Measurements from ENCODE around the gene TTC12. TPM values are rescaled to one million over a fixed set of nuclear protein-coding genes. Genes with fewer than 3 reads are reported as not detected.

Gene TTC12
- polyA plus RNA-seq, 1 donor from 2014 or later, result 4.2 TPM

DNA sequence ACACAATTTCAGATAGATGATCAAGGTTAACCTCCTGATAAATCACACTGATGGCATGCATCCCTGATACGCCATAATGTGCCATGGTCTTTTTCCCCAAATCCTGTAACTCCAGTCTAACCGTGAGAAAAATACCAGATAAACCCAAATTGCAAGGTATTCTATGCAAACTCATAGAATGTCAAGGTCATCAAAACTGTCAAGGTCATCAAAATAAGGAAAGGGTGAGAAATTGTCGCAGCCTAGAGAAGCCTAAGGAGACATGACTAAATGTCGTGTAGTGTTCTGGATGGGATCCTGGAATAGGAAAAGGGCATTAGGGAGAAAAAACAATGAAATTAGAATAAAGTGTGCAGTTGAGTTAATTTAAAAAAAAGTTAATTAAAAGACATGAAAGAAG is 4.7 kb downstream of the TTC12 start:
- Histone ChIP-seq H3K27ac (ENCODE audit: low read length) (no peak overlapping the region), H3K9me3 (ENCODE audit: low read length) (no peaks in the 10 kb centered on the region)

DNA sequence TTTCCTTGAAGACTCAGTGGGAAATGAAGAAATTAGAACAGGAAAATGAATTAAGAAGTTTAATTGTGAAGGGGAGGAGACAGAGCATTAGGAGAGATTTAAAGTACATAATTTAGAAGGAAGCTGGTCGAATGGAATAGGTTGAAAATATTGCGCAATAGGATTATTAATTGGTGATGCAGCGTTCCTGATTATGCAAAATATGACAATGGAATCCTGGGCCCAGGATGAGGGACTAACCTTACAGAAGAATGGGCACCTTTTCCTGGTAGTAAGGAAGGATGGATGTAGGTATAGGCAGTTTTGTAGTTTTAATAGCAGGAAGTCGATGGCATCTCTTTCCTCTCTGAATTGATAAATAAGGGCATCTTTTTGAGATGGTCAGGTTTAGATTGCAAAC is 7.8 kb downstream of the TTC12 start:
- TF ChIP-seq MXI1 (conservative IDR thresholded peaks at IDR 0.05; ENCODE audit: poor library complexity, severe bottlenecking) (no peak), EP300 (conservative IDR thresholded peaks at IDR 0.05; ENCODE audit: poor library complexity, severe bottlenecking) (no peak), EZH2 (IDR thresholded peaks at IDR 0.05; ENCODE audit: borderline replicate concordance, insufficient read depth, low read length, poor library complexity, severe bottlenecking) (no peak), SMC3 (conservative IDR thresholded peaks at IDR 0.05; ENCODE audit: poor library complexity) (no peak), TAF1 (IDR thresholded peaks at IDR 0.05; ENCODE audit: low read depth) (no peak), POLR2AphosphoS5 (IDR thresholded peaks at IDR 0.05) (no peak), RAD21 (conservative IDR thresholded peaks at IDR 0.05) (no peak)
- TF ChIP-seq, protein P1, sequence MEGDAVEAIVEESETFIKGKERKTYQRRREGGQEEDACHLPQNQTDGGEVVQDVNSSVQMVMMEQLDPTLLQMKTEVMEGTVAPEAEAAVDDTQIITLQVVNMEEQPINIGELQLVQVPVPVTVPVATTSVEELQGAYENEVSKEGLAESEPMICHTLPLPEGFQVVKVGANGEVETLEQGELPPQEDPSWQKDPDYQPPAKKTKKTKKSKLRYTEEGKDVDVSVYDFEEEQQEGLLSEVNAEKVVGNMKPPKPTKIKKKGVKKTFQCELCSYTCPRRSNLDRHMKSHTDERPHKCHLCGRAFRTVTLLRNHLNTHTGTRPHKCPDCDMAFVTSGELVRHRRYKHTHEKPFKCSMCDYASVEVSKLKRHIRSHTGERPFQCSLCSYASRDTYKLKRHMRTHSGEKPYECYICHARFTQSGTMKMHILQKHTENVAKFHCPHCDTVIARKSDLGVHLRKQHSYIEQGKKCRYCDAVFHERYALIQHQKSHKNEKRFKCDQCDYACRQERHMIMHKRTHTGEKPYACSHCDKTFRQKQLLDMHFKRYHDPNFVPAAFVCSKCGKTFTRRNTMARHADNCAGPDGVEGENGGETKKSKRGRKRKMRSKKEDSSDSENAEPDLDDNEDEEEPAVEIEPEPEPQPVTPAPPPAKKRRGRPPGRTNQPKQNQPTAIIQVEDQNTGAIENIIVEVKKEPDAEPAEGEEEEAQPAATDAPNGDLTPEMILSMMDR (IDR thresholded peaks at IDR 0.05; ENCODE audit: poor library complexity, severe bottlenecking), result no peak
- TF ChIP-seq, protein P2, sequence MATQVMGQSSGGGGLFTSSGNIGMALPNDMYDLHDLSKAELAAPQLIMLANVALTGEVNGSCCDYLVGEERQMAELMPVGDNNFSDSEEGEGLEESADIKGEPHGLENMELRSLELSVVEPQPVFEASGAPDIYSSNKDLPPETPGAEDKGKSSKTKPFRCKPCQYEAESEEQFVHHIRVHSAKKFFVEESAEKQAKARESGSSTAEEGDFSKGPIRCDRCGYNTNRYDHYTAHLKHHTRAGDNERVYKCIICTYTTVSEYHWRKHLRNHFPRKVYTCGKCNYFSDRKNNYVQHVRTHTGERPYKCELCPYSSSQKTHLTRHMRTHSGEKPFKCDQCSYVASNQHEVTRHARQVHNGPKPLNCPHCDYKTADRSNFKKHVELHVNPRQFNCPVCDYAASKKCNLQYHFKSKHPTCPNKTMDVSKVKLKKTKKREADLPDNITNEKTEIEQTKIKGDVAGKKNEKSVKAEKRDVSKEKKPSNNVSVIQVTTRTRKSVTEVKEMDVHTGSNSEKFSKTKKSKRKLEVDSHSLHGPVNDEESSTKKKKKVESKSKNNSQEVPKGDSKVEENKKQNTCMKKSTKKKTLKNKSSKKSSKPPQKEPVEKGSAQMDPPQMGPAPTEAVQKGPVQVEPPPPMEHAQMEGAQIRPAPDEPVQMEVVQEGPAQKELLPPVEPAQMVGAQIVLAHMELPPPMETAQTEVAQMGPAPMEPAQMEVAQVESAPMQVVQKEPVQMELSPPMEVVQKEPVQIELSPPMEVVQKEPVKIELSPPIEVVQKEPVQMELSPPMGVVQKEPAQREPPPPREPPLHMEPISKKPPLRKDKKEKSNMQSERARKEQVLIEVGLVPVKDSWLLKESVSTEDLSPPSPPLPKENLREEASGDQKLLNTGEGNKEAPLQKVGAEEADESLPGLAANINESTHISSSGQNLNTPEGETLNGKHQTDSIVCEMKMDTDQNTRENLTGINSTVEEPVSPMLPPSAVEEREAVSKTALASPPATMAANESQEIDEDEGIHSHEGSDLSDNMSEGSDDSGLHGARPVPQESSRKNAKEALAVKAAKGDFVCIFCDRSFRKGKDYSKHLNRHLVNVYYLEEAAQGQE (IDR thresholded peaks at IDR 0.05; ENCODE audit: borderline replicate concordance), result no peak

More for the DNA sequence above, 4.7 kb downstream of the TTC12 start:
- H3K36me3 ChIP-seq (ENCODE audit: insufficient read depth, low read length), result no peaks in the 10 kb centered on the region
- H3K4me3 ChIP-seq (ENCODE audit: low read length), result no peak overlapping the region
- TF ChIP-seq, protein P2 (IDR thresholded peaks at IDR 0.05; ENCODE audit: borderline replicate concordance), result no peak
- no peak for TF ChIP-seq TAF1 (IDR thresholded peaks at IDR 0.05; ENCODE audit: low read depth)
- TF ChIP-seq SMC3 (conservative IDR thresholded peaks at IDR 0.05; ENCODE audit: poor library complexity), result no peak
- TF ChIP-seq MXI1 (conservative IDR thresholded peaks at IDR 0.05; ENCODE audit: poor library complexity, severe bottlenecking), result no peak
- no peak for TF ChIP-seq RAD21 (conservative IDR thresholded peaks at IDR 0.05)
- TF ChIP-seq EP300 (conservative IDR thresholded peaks at IDR 0.05; ENCODE audit: poor library complexity, severe bottlenecking), result no peak
- no peak for TF ChIP-seq EZH2 (IDR thresholded peaks at IDR 0.05; ENCODE audit: borderline replicate concordance, insufficient read depth, low read length, poor library complexity, severe bottlenecking)
- TF ChIP-seq POLR2AphosphoS5 (IDR thresholded peaks at IDR 0.05), result no peak
- TF ChIP-seq, protein P1 (IDR thresholded peaks at IDR 0.05; ENCODE audit: poor library complexity, severe bottlenecking), result no peak
- H2AFZ ChIP-seq (ENCODE audit: low read depth, low read length), result no peak overlapping the region
- no peaks in the 10 kb centered on the region for H3K9me2 ChIP-seq (ENCODE audit: insufficient read depth, low read length)
- no peaks in the 10 kb centered on the region for H3F3A ChIP-seq (ENCODE audit: insufficient read depth, low read length, poor library complexity, severe bottlenecking)
- no peaks in the 10 kb centered on the region for H3K27me3 ChIP-seq (ENCODE audit: insufficient read depth, low read depth, low read length)
- no peak overlapping the region for H3K9ac ChIP-seq (ENCODE audit: low read length)
- no peak overlapping the region for H3K4me2 ChIP-seq (ENCODE audit: low read length)
- no peaks in the 10 kb centered on the region for H4K20me1 ChIP-seq (ENCODE audit: insufficient read depth)
- no peaks in the 10 kb centered on the region for H3K79me2 ChIP-seq (replicated peaks; ENCODE audit: insufficient read depth, low read length)

More for the DNA sequence above, 7.8 kb downstream of the TTC12 start:
- H4K20me1 ChIP-seq (ENCODE audit: insufficient read depth), result no peaks in the 10 kb centered on the region
- H3K27ac ChIP-seq (ENCODE audit: low read length), result no peak overlapping the region
- H3K79me2 ChIP-seq (replicated peaks; ENCODE audit: insufficient read depth, low read length), result no peaks in the 10 kb centered on the region
- no peaks in the 10 kb centered on the region for H3F3A ChIP-seq (ENCODE audit: insufficient read depth, low read length, poor library complexity, severe bottlenecking)
- H3K4me2 ChIP-seq (ENCODE audit: low read length), result no peak overlapping the region
- no peaks in the 10 kb centered on the region for H3K9me2 ChIP-seq (ENCODE audit: insufficient read depth, low read length)
- no peak overlapping the region for H3K9ac ChIP-seq (ENCODE audit: low read length)
- H3K9me3 ChIP-seq (ENCODE audit: low read length), result no peaks in the 10 kb centered on the region
- H3K27me3 ChIP-seq (ENCODE audit: insufficient read depth, low read depth, low read length), result no peaks in the 10 kb centered on the region
- no peak overlapping the region for H3K4me3 ChIP-seq (ENCODE audit: low read length)
- H2AFZ ChIP-seq (ENCODE audit: low read depth, low read length), result no peak overlapping the region
- H3K36me3 ChIP-seq (ENCODE audit: insufficient read depth, low read length), result no peaks in the 10 kb centered on the region
